Measurements from ENCODE around the gene IL23R.

GRCh38 chr1:67304023-67304422, 137.8 kb downstream of the IL23R start:
- TF ChIP-seq EZH2 (IDR thresholded peaks at IDR 0.05; ENCODE audit: borderline replicate concordance, low read depth, low read length, severe bottlenecking) (no peak), CTCF (IDR thresholded peaks at IDR 0.05; ENCODE audit: borderline replicate concordance, extremely low read depth, low read length, poor library complexity, severe bottlenecking) (no peak)
